Stomach smooth muscle (tissue), 2 donors: ENCODE results near the gene NCL.

ENCODE experiments used
- H3K27ac ChIP-seq: one replicate; pipeline ENCODE4 v1.7.0; 2013; ENCODE audit warnings: mild to moderate bottlenecking, low read length, inconsistent platforms
- H3K27me3 ChIP-seq, 2 donors: one replicate each; pipeline ENCODE4 v1.7.0; 2013; ENCODE audit warnings: low read length in 2 of 2; ENCODE audit not compliant: insufficient read depth in 2 of 2, control insufficient read depth in 1 of 2
- H3K36me3 ChIP-seq, 2 donors: one replicate each; pipeline ENCODE4 v1.7.0; 2013; ENCODE audit warnings: low read length in 2 of 2; ENCODE audit not compliant: control insufficient read depth in 2 of 2, insufficient read depth in 2 of 2
- H3K4me1 ChIP-seq: one replicate; pipeline ENCODE4 v1.7.0; 2013; ENCODE audit warnings: low read length; ENCODE audit not compliant: control insufficient read depth, insufficient read depth
- H3K4me3 ChIP-seq, 2 donors: one replicate each; pipeline ENCODE4 v1.7.0; 2013; ENCODE audit warnings: low read length in 2 of 2
- H3K9ac ChIP-seq, 2 donors: one replicate each; pipeline ENCODE4 v1.7.0; 2013; ENCODE audit warnings: low read length in 2 of 2, mild to moderate bottlenecking in 1 of 2
- H3K9me3 ChIP-seq, 2 donors: one replicate each; pipeline ENCODE4 v1.7.0; 2013; ENCODE audit warnings: low read length in 2 of 2; ENCODE audit not compliant: control insufficient read depth in 2 of 2
- donor health status: healthy.
- donor health status: Pancreatic carcinoma.

Gene NCL

DNA sequence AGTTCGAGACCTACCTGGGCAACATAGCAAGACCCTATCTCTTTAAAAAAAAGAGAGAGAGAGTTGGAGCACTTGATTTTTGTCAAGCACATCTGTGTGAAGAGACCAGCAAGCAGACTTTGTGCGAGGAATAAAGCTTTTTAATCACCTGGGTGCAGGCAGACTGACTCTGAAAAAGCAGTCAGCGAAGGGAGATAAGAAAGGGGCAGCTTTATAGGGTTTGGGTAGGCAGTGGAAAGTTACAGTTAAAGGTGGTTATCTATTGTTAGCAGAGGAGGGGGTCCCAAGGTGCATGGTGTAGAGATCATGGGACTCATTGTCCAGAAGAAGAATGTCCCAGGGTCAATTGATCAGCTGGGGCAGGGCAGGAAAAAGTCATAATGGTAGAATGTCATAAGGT is 34.4 kb downstream of the NCL start:
- peaks cover 0 to 3% of the 10 kb centered on the region in 2 donors for H3K27me3 ChIP-seq
- H3K36me3 ChIP-seq: no peaks in the 10 kb centered on the region

DNA sequence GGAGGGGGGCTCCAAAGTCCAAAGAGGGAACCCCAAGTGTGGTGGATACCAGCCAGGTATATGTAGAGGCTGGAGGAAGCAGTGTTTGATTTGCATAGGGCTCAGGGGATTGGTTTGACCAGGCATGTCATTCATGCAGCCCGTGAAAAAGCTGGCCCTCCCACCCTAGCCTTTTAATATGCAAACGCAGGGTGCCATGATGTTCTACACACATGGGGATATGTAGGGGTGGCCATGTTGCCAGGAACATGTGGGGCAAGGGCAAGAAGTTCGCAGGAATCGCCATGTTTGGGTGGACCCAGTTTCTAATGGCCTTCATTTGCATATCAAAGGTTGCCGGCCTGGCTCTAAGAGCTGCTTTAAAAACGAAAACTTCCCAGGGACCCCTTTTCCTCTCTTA is 35.1 kb downstream of the NCL start:
- H3K27me3 ChIP-seq: peaks cover 0 to 3% of the 10 kb centered on the region in 2 donors
- H3K36me3 ChIP-seq: no peaks in the 10 kb centered on the region
- H3K9me3 ChIP-seq: peaks cover 0 to 4% of the 10 kb centered on the region in 2 donors
- no peaks in the 10 kb centered on the region for H3K4me1 ChIP-seq
- H3K4me3 ChIP-seq: no peak overlapping the region
- H3K9ac ChIP-seq: no peak overlapping the region
- H3K27ac ChIP-seq: no peak overlapping the region

More for the DNA sequence above, 34.4 kb downstream of the NCL start:
- Histone ChIP-seq H3K4me3 (no peak overlapping the region), H3K9ac (no peak overlapping the region), H3K4me1 (no peaks in the 10 kb centered on the region), H3K27ac (no peak overlapping the region), H3K9me3 (peaks cover 0 to 4% of the 10 kb centered on the region in 2 donors)

DNA sequence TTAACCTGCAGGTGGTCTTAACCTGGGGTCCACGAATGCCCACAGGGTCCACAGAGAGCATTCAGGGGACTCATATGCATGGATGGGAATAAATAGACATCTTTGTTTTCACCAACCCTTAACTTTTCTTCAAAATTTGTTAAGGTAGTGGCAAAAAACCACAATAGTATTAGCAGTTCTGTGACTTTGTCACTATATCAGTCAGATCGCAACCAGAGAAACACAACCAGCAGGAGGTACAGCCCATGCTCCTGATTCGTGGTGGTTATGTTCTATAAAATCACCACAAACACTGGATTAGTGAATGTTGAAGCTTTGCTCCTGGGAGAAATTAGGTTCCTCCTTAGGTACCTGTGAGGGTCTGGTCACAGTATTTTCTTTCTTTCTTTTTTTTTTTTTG is 37.2 kb downstream of the NCL start:
- Histone ChIP-seq H3K4me1 (no peaks in the 10 kb centered on the region), H3K27ac (no peak overlapping the region), H3K9me3 (peaks cover 0 to 4% of the 10 kb centered on the region in 2 donors)

DNA sequence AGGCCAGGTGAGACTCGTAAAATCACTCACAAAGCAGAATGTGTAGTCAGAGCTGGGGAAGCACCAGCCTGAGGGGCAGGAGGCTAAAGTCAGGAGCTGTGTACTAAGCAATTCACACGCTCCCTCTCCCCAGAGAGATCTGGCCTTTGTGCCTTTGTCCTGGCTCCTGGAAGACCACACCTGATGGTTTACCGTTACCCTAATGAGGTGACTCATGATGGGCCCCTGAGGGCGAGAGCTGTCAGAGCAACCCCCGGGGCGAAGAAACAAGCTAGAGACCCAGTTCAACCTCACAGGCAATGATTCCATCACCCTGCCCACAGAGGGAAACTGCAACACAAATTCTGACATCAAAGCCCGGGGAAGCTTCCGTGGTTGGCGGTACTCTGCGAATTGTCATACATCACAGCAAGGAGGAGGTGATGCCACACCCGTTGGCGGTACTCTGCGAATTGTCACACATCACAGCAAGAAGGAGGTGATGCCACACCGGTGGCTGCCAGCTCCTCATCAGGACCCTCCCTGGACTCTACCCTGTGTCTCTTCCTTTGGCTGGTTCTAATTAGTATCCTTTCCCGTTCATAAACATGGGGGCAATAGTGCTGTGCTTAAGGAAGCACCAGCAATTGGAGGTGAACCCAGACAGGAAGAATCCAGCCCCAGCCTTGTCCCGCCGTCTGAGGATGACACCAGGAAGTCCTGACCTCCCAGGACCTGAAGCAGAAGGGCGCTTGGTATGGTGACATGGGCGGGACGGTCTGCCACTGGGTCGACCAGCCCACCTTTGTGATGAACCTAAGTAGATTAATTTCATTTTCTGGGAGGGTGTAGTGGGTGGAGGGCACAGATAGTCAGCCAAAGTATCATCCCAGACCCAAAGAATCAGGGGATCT is 38.2 kb downstream of the NCL start:
- H3K27me3 ChIP-seq: peaks cover 0 to 3% of the 10 kb centered on the region in 2 donors
- no peaks in the 10 kb centered on the region for H3K36me3 ChIP-seq
- no peak overlapping the region for H3K27ac ChIP-seq
- H3K9ac ChIP-seq: no peak overlapping the region
- H3K9me3 ChIP-seq: no peaks in the 10 kb centered on the region
- H3K4me1 ChIP-seq: no peaks in the 10 kb centered on the region
- no peak overlapping the region for H3K4me3 ChIP-seq

More for the DNA sequence above, 37.2 kb downstream of the NCL start:
- H3K36me3 ChIP-seq: no peaks in the 10 kb centered on the region
- H3K9ac ChIP-seq: no peak overlapping the region
- H3K4me3 ChIP-seq: no peak overlapping the region
- peaks cover 0 to 3% of the 10 kb centered on the region in 2 donors for H3K27me3 ChIP-seq

DNA sequence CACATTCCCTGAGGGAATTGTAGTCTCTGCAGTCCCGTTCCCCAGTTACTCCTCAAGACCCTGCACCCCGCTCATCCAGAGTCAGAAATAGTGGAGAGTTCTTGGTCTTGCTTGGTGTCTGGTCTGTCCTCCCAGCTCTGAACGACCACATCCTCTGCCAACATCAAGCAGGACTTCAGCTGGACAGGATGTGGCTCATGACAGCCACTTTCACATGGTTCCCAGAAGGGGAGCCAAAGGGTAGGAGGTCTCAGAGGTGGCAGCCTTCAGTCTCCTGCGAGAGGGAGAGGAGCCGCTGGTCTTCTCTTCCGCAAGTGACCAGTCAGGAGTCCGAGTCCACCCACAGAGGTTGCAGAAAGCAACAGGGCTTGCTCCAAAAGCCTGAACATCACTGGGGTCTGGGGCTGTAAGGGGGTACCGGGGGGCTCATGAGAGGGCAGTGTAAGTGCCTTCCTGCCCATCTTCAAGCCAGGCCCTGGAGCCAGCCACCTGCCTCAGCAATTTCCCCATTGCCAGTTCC is 38.9 kb downstream of the NCL start:
- Histone ChIP-seq H3K36me3 (no peaks in the 10 kb centered on the region), H3K9me3 (no peaks in the 10 kb centered on the region), H3K4me1 (no peaks in the 10 kb centered on the region)

DNA sequence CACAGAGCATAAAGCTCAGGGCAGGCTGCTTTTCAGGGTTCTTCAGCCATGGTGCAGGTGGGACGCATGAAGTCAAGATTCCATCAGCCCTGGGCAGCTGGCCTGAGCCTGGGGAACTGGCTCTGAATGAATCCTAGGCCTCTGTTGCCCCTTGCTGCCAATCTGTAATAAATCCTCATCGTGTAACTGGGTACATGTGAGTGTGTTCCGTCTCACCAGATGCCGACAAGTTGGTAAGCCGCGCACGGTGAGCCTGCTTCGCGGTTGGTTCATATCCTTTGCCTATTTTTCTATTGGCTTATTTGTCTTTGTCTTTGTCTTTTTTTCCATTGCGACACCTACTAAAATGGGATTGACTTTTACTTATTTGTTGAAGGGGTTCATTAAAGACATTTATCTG is 41.1 kb downstream of the NCL start:
- H3K27me3 ChIP-seq: peaks cover 0 to 6% of the 10 kb centered on the region in 2 donors
- no peak overlapping the region for H3K9ac ChIP-seq
- no peak overlapping the region for H3K27ac ChIP-seq
- peaks cover 3% of the 10 kb centered on the region for H3K4me1 ChIP-seq
- no peak overlapping the region for H3K4me3 ChIP-seq
- H3K9me3 ChIP-seq: no peaks in the 10 kb centered on the region
- H3K36me3 ChIP-seq: no peaks in the 10 kb centered on the region

More for the DNA sequence above, 38.9 kb downstream of the NCL start:
- Histone ChIP-seq H3K9ac (no peak overlapping the region), H3K27ac (no peak overlapping the region), H3K4me3 (no peak overlapping the region), H3K27me3 (peaks cover 0 to 3% of the 10 kb centered on the region in 2 donors)

DNA sequence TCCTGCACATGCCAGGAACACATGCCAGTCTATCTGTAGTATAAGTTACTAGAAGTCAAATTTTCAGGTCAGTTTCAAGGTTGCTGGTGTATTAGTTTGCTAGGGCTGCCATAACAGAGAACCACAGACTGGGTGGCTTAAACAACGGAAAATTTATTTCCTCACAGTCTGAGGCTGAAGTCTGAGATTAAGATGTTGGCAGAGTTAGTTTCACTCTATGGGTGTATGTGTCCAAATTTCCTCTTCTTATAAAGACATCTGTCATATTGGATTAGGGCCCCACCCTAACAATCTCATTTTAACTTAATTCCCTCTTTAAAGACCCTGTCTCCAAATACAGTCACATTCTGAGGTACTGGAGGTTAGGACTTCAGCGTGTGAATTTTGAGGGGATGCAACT is 42.2 kb downstream of the NCL start:
- peaks cover 3% of the 10 kb centered on the region for H3K4me1 ChIP-seq
- H3K9ac ChIP-seq: no peak overlapping the region
- H3K27me3 ChIP-seq: peaks cover 3 to 6% of the 10 kb centered on the region in 2 donors
- no peak overlapping the region for H3K4me3 ChIP-seq
- H3K36me3 ChIP-seq: no peaks in the 10 kb centered on the region
- H3K9me3 ChIP-seq: no peaks in the 10 kb centered on the region
- no peak overlapping the region for H3K27ac ChIP-seq

DNA sequence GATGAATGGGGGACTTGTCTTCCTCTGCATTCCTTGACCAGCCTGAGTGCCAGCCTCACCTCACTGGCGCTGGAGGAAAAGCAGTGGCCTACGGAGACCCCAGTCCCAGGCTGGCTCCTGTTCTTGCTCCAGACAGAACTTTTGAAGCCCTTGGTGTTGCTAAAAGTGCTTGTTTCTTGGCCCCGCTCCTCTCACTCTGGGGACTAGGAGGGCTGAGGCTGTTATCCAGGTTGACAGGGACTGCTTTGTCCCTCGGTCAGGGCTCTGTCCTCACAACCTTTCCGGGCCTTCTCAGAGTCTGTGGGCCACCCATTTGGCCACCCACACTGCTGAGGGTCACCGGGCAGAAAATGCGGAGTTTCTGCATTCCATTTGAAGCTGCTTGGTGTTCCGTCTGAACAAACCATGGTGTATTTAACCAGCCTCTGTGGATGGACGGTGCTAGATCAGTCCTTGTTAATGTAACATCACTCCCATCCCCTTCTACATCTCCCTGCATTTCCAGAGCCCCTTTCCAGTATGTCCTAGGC is 43.2 kb downstream of the NCL start:
- no peak overlapping the region for H3K4me3 ChIP-seq
- H3K36me3 ChIP-seq: no peaks in the 10 kb centered on the region
- peaks cover 3% of the 10 kb centered on the region for H3K4me1 ChIP-seq
- no peaks in the 10 kb centered on the region for H3K9me3 ChIP-seq
- no peak overlapping the region for H3K27ac ChIP-seq
- H3K27me3 ChIP-seq: peaks cover 3 to 6% of the 10 kb centered on the region in 2 donors
- H3K9ac ChIP-seq: no peak overlapping the region

DNA sequence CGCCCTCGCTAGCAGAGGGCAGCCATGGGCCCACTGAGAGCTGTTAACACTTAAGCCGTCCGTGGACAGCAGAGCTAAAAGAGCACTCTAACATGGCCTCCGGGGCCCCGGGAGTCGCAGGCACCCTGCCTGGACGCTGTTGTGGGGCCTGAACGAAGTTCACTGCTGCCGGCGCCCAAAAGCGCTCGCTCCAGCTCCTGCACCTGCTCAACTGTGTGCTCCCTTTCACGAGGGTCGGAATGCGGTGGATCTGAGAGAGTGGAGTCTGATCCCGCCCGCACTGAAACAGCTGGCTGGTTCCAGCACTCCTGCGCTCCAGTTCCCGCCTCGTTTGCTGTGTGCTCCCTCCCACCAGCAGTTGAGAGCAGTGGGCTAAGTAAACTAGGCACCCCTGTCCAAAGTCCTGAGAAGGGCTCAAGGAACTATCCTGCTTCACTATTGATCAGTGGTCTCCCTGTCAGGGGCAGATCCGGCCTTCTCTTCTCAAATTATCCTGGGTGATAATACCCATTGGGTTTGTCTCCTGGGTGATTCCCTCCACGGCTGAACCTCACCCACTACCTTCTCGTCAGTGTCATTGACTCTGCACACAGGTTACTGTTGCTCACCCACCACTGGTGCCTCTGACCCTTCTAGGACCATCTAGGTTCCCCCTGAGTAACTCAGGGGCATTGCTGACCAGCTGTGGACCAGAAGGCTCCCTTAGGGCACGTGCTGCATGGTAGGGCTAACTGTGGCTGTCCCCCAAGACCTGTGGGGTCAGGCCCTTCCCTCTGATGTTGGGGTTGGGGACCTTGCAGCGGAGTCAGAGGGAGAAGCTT is 45.3 kb downstream of the NCL start:
- H3K9me3 ChIP-seq: no peaks in the 10 kb centered on the region
- H3K4me3 ChIP-seq: no peak overlapping the region
- H3K9ac ChIP-seq: no peak overlapping the region
- H3K4me1 ChIP-seq: peaks cover 3% of the 10 kb centered on the region
- H3K27me3 ChIP-seq: peaks cover 3% of the 10 kb centered on the region in 2 donors
- H3K36me3 ChIP-seq: no peaks in the 10 kb centered on the region
- H3K27ac ChIP-seq: no peak overlapping the region

DNA sequence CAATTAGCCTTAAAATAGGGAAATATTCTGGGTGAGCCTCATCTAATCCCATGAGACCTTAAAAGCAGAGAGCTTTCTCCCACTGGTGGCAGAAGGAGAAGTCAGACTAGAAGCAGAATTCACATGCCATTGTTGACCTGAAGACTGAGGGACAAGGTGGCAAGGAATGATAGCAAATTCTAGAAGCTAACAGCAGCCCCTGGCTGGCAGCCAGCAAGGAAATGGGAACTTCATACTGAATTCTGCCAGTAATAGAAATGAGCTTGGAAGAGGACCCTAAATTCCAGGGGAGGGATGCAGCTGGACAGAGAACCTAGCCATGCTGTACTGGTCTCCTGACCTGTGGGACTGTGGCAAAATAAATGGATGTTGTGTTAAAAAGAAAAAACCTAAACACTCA is 49.3 kb downstream of the NCL start:
- Histone ChIP-seq H3K36me3 (no peaks in the 10 kb centered on the region), H3K9ac (no peak overlapping the region), H3K4me3 (no peak overlapping the region), H3K27ac (no peak overlapping the region), H3K27me3 (peaks cover 3% of the 10 kb centered on the region in 2 donors), H3K9me3 (peaks cover 0 to 4% of the 10 kb centered on the region in 2 donors), H3K4me1 (peaks cover 17% of the 10 kb centered on the region)
